ENCODE measurements around the gene LEMD1. TPM values are rescaled to one million over a fixed set of nuclear protein-coding genes. Genes with fewer than 3 reads are reported as not detected.
A peak's percentile ranks its signal among the peaks of the same experiment; 100 is the strongest.

Gene LEMD1
- total and polyA plus RNA-seq, 3 experiments from 2014 or later = 0.55 TPM; not detected in 2

GRCh38 chr1:205353612-205354011, 68.2 kb downstream of the LEMD1 start:
- ChIA-PET POLR2A (interaction anchor here (1.0 kb wide), 1 partner anchor 80 kb away, joined by 3 read pairs; no protein-coding TSS in a partner anchor), CTCF (interaction anchor here (0.6 to 4.0 kb wide), 34 partner anchors 8 to 238 kb away, joined by 3 to 61 read pairs (median 4); partner anchors contain the start of gene BLACAT1)
- no peaks in the 10 kb centered on the region for H3K4me1 Mint-ChIP-seq

GRCh38 chr1:205353191-205353590, 68.7 kb downstream of the LEMD1 start:
- POLR2A ChIA-PET = no interaction called here
- H3K27ac Mint-ChIP-seq = peak overlapping the region in 1 of 8 donors; percentile 6

More at GRCh38 chr1:205353612-205354011, 68.2 kb downstream of the LEMD1 start:
- Mint-ChIP-seq H3K27ac (peak overlapping the region in 1 of 8 donors; percentile 6), H3K27me3 (peaks cover 10 to 33% of the 10 kb centered on the region in 2 donors), H3K4me3 (no peak overlapping the region), H3K9me3 (no peaks in the 10 kb centered on the region), H3K36me3 (no peaks in the 10 kb centered on the region)
- peaks cover 11% of the 10 kb centered on the region for H3K27me3 ChIP-seq (ENCODE audit: insufficient read depth, low read length, poor library complexity, severe bottlenecking)
- DNase-seq = peak in 1 of 5 donors; percentile 9
- no peak overlapping the region for H3K27ac ChIP-seq (ENCODE audit: low read depth, low read length)
- H3K36me3 ChIP-seq (ENCODE audit: insufficient read depth, low read length) = no peaks in the 10 kb centered on the region
- no peaks in the 10 kb centered on the region for H3K9me3 ChIP-seq (ENCODE audit: low read length)
- no peaks in the 10 kb centered on the region for H3K4me1 ChIP-seq (ENCODE audit: insufficient read depth, low read length)
- no peak overlapping the region for H3K4me3 ChIP-seq (ENCODE audit: low read length)

GRCh38 chr1:205351984-205352713, 69.7 kb downstream of the LEMD1 start:
- POLR2A ChIA-PET = no interaction called here
- H3K4me1 Mint-ChIP-seq = no peaks in the 10 kb centered on the region
- no peaks in the 10 kb centered on the region for H3K9me3 Mint-ChIP-seq
- H3K27me3 ChIP-seq (ENCODE audit: insufficient read depth, low read length, poor library complexity, severe bottlenecking) = peaks cover 11% of the 10 kb centered on the region
- no peaks in the 10 kb centered on the region for H3K9me3 ChIP-seq (ENCODE audit: low read length)
- H3K36me3 Mint-ChIP-seq = no peaks in the 10 kb centered on the region
- H3K36me3 ChIP-seq (ENCODE audit: insufficient read depth, low read length) = no peaks in the 10 kb centered on the region
- CTCF ChIA-PET = interaction anchor here (3.0 to 3.1 kb wide), 2 partner anchors 134 to 172 kb away, joined by 53 to 61 read pairs; no protein-coding TSS in a partner anchor
- H3K4me1 ChIP-seq (ENCODE audit: insufficient read depth, low read length) = no peaks in the 10 kb centered on the region
- no peak overlapping the region for H3K4me3 ChIP-seq (ENCODE audit: low read length)
- H3K27ac Mint-ChIP-seq = no peak overlapping the region
- H3K27me3 Mint-ChIP-seq = peaks cover 9 to 35% of the 10 kb centered on the region in 2 donors
- no peak overlapping the region for H3K27ac ChIP-seq (ENCODE audit: low read depth, low read length)
- H3K4me3 Mint-ChIP-seq = no peak overlapping the region
- DNase-seq = peak in 1 of 5 donors; percentile 30

More at GRCh38 chr1:205353191-205353590, 68.7 kb downstream of the LEMD1 start:
- Histone ChIP-seq H3K4me3 (ENCODE audit: low read length) (no peak overlapping the region), H3K36me3 (ENCODE audit: insufficient read depth, low read length) (no peaks in the 10 kb centered on the region), H3K27me3 (ENCODE audit: insufficient read depth, low read length, poor library complexity, severe bottlenecking) (peaks cover 11% of the 10 kb centered on the region), H3K9me3 (ENCODE audit: low read length) (no peaks in the 10 kb centered on the region), H3K4me1 (ENCODE audit: insufficient read depth, low read length) (no peaks in the 10 kb centered on the region), H3K27ac (ENCODE audit: low read depth, low read length) (no peak overlapping the region)
- no peak overlapping the region for H3K4me3 Mint-ChIP-seq
- CTCF ChIA-PET = interaction anchor here (1.2 to 4.0 kb wide), 13 partner anchors 10 to 170 kb away, joined by 3 to 61 read pairs (median 5); no protein-coding TSS in a partner anchor
- H3K4me1 Mint-ChIP-seq = no peaks in the 10 kb centered on the region
- DNase-seq = no peak
- H3K9me3 Mint-ChIP-seq = no peaks in the 10 kb centered on the region
- no peaks in the 10 kb centered on the region for H3K36me3 Mint-ChIP-seq
- H3K27me3 Mint-ChIP-seq = peaks cover 9 to 34% of the 10 kb centered on the region in 2 donors

- POLR2A ChIA-PET = no interaction called here
- Histone ChIP-seq H3K27ac (ENCODE audit: low read depth, low read length) (no peak overlapping the region), H3K4me3 (ENCODE audit: low read length) (no peak overlapping the region), H3K27me3 (ENCODE audit: insufficient read depth, low read length, poor library complexity, severe bottlenecking) (peaks cover 12% of the 10 kb centered on the region), H3K9me3 (ENCODE audit: low read length) (no peaks in the 10 kb centered on the region), H3K36me3 (ENCODE audit: insufficient read depth, low read length) (no peaks in the 10 kb centered on the region), H3K4me1 (ENCODE audit: insufficient read depth, low read length) (no peaks in the 10 kb centered on the region)
- Mint-ChIP-seq H3K27me3 (peaks cover 20 to 38% of the 10 kb centered on the region in 2 donors), H3K9me3 (no peaks in the 10 kb centered on the region), H3K27ac (peak overlapping the region in 2 of 8 donors; percentile 12 to 35), H3K4me1 (no peaks in the 10 kb centered on the region), H3K4me3 (no peak overlapping the region), H3K36me3 (no peaks in the 10 kb centered on the region)
- no peak for DNase-seq
- CTCF ChIA-PET = interaction anchor here (0.6 to 2.6 kb wide), 7 partner anchors 15 to 307 kb away, joined by 3 to 12 read pairs (median 4); partner anchors contain the start of gene NUAK2
These were observed 71.1 kb downstream of the LEMD1 start for GRCh38 chr1:205350691-205351141.

- no peaks in the 10 kb centered on the region for H3K36me3 ChIP-seq (ENCODE audit: insufficient read depth, low read length)
- Mint-ChIP-seq H3K27me3 (peaks cover 21 to 38% of the 10 kb centered on the region in 2 donors), H3K27ac (no peak overlapping the region), H3K4me3 (no peak overlapping the region), H3K9me3 (no peaks in the 10 kb centered on the region), H3K4me1 (no peaks in the 10 kb centered on the region), H3K36me3 (no peaks in the 10 kb centered on the region)
- POLR2A ChIA-PET = no interaction called here
- no peaks in the 10 kb centered on the region for H3K4me1 ChIP-seq (ENCODE audit: insufficient read depth, low read length)
- no peak overlapping the region for H3K27ac ChIP-seq (ENCODE audit: low read depth, low read length)
- CTCF ChIA-PET = interaction anchor here (0.6 to 2.6 kb wide), 6 partner anchors 15 to 308 kb away, joined by 3 to 12 read pairs (median 4); no protein-coding TSS in a partner anchor
- no peak overlapping the region for H3K4me3 ChIP-seq (ENCODE audit: low read length)
- H3K27me3 ChIP-seq (ENCODE audit: insufficient read depth, low read length, poor library complexity, severe bottlenecking) = peaks cover 12% of the 10 kb centered on the region
- no peak for DNase-seq
- no peaks in the 10 kb centered on the region for H3K9me3 ChIP-seq (ENCODE audit: low read length)
These were observed 71.7 kb downstream of the LEMD1 start for GRCh38 chr1:205350124-205350523.

- Histone ChIP-seq H3K9me3 (ENCODE audit: low read length) (no peaks in the 10 kb centered on the region), H3K4me3 (ENCODE audit: low read length) (no peak overlapping the region), H3K27me3 (ENCODE audit: insufficient read depth, low read length, poor library complexity, severe bottlenecking) (peaks cover 22% of the 10 kb centered on the region), H3K36me3 (ENCODE audit: insufficient read depth, low read length) (no peaks in the 10 kb centered on the region), H3K27ac (ENCODE audit: low read depth, low read length) (no peak overlapping the region), H3K4me1 (ENCODE audit: insufficient read depth, low read length) (peaks cover 7% of the 10 kb centered on the region)
- POLR2A ChIA-PET = no interaction called here
- no peak overlapping the region for H3K4me3 Mint-ChIP-seq
- H3K9me3 Mint-ChIP-seq = no peaks in the 10 kb centered on the region
- peaks cover 32 to 49% of the 10 kb centered on the region in 2 donors for H3K27me3 Mint-ChIP-seq
- CTCF ChIA-PET = interaction anchor here (0.9 to 2.6 kb wide), 6 partner anchors 11 to 175 kb away, joined by 3 to 12 read pairs (median 4); partner anchors contain the start of gene NUAK2
- DNase-seq = no peak
- H3K4me1 Mint-ChIP-seq = peaks cover 7 to 9% (median 9%) of the 10 kb centered on the region in 3 donors
- H3K27ac Mint-ChIP-seq = no peak overlapping the region
- no peaks in the 10 kb centered on the region for H3K36me3 Mint-ChIP-seq
These were observed 73.0 kb downstream of the LEMD1 start for GRCh38 chr1:205348554-205349487.

GRCh38 chr1:205346956-205347574, 74.8 kb downstream of the LEMD1 start:
- H3K27me3 Mint-ChIP-seq = peaks cover 40 to 60% of the 10 kb centered on the region in 2 donors
- POLR2A ChIA-PET = no interaction called here
- H3K36me3 Mint-ChIP-seq = no peaks in the 10 kb centered on the region
- H3K4me1 Mint-ChIP-seq = peaks cover 9 to 16% (median 12%) of the 10 kb centered on the region in 3 donors
- Histone ChIP-seq H3K27ac (ENCODE audit: low read depth, low read length) (no peak overlapping the region), H3K4me1 (ENCODE audit: insufficient read depth, low read length) (peaks cover 7% of the 10 kb centered on the region), H3K36me3 (ENCODE audit: insufficient read depth, low read length) (no peaks in the 10 kb centered on the region), H3K4me3 (ENCODE audit: low read length) (no peak overlapping the region), H3K9me3 (ENCODE audit: low read length) (no peaks in the 10 kb centered on the region), H3K27me3 (ENCODE audit: insufficient read depth, low read length, poor library complexity, severe bottlenecking) (peaks cover 28% of the 10 kb centered on the region)
- no peak overlapping the region for H3K27ac Mint-ChIP-seq
- CTCF ChIA-PET = interaction anchor here (1.1 to 1.2 kb wide), 2 partner anchors 62 to 177 kb away, joined by 3 to 4 read pairs; no protein-coding TSS in a partner anchor
- no peak overlapping the region for H3K4me3 Mint-ChIP-seq
- no peaks in the 10 kb centered on the region for H3K9me3 Mint-ChIP-seq
- DNase-seq = no peak
